Measurements from ENCODE around the gene ANKRD34A.

DNA sequence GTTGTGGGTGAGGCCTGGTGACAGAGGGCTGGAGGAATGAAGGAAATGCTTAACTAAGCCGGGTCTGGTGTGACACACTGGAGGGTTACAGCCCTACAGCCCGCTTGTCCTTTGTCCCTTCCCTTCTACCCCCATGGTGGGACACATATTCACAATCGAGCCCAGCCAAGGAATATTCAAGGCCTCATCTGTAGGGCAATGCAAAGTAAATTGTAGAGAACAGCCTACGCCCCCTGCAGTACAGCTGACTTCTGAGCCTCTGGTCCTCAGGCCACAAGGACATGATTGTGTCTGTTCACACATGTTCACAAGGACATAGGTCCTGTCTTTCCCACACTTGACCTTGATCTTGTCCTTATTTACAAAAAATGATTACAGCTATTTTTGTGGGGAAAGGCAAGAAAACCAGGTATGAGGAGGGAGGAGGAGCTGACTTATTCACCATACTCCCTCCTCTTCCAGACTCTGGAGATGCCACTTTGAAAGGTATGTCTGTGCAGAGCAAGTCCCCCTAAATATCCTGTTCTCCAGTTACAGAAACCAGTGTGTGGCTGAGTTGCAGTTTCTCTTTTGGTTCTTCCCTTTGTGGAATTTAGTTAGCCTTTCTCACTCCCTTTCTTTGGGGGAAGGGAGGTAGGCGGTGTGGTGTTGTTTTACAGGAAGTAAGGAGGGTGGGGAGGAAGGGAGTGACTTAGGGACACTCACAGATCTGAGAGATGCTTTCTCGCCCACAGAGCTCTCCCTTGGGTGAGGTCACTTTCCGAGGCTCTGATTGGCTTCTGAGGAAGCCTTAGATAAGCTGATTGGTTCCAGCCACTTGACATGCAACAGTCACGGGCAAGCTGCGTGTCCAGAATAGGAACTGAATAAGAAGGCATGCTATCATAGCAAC lies 14.7 kb upstream of the ANKRD34A start:
- TF ChIP-seq EZH2 (IDR thresholded peaks at IDR 0.05; ENCODE audit: insufficient read depth, poor library complexity, severe bottlenecking): no peak
- no peak for TF ChIP-seq EZH2phosphoT487 (IDR thresholded peaks at IDR 0.05; ENCODE audit: insufficient read depth, low read depth)

Data from GM23248 (cell line).